Stomach (tissue), 9 donors: ENCODE data around the gene CTRL. TPM values are rescaled to one million over a fixed set of nuclear protein-coding genes. Genes with fewer than 3 reads are reported as not detected.

Experiments
- DNase-seq, 2 donors: peaks; one replicate each; pipeline versions ENCODE4 v3.0.0 to v3.0.0-alpha.2; 2013 to 2019
- H3K27ac ChIP-seq, 5 donors: fragments of 200-600 bp in 4 of 5; sonication (generic) in 4 of 5; one replicate each; pipeline ENCODE4 v1.5.1; 2013 to 2019; ENCODE audit warnings: mild to moderate bottlenecking in 1 of 5, moderate library complexity in 1 of 5
- H3K27me3 ChIP-seq, 3 donors: fragments of 200-600 bp; sonication (generic); one replicate each; pipeline ENCODE4 v1.5.1; 2017 to 2019; ENCODE audit warnings: mixed run types in 1 of 3
- H3K36me3 ChIP-seq, 4 donors: fragments of 200-600 bp; sonication (generic); 1 replicate in 3 of 4; 2 replicates in 1 of 4; pipeline ENCODE4 v1.5.1; 2016 to 2019
- H3K4me1 ChIP-seq, 4 donors: fragments of 200-600 bp; sonication (generic); one replicate each; pipeline ENCODE4 v1.5.1; 2016 to 2019
- H3K4me3 ChIP-seq, 4 donors: fragments of 200-600 bp; sonication (generic) in 3 of 4; one replicate each; pipeline ENCODE4 v1.5.1; 2016 to 2019; ENCODE audit warnings: mild to moderate bottlenecking in 1 of 4
- H3K9me3 ChIP-seq, 4 donors: fragments of 200-600 bp; sonication (generic); one replicate each; pipeline ENCODE4 v1.5.1; 2016 to 2019
- EP300 ChIP-seq: sonication (generic); formaldehyde crosslinking; IDR thresholded peaks from one replicate; pipeline ENCODE4 v1.6.1; 2017; ENCODE audit warnings: antibody characterized with exemption
- POLR2A ChIP-seq, 4 donors: fragments of 450-650 bp; IDR thresholded peaks; one replicate each; pipeline ENCODE4 v1.6.1; 2016; ENCODE audit warnings: antibody characterized with exemption in 4 of 4, control low read depth in 2 of 4, mild to moderate bottlenecking in 1 of 4, moderate library complexity in 1 of 4
- POLR2AphosphoS5 ChIP-seq, 3 donors: sonication (generic); formaldehyde crosslinking; IDR thresholded peaks; one replicate each; pipeline ENCODE4 v1.6.1; 2016; ENCODE audit warnings: antibody characterized with exemption in 3 of 3
- WGBS, 5 donors: extraction: QIAGEN DNeasy Blood & Tissue Kit in 3 of 5; methylation state at CpG; one replicate each; pipeline versions ENCODE4 v1.1.5 to v1.1.7; 2013 to 2018; 5-methylcytosine and 5-hydroxymethylcytosine counted together
- intact Hi-C: fragments of 100-400 bp; cut with DNase I; formaldehyde crosslinking; loops from one replicate; pipeline ENCODE4 v1.15.1; 2023; ENCODE audit warnings: low total_unique reads
- polyA plus RNA-seq, 3 donors: library from polyadenylated mRNA; stranded (reverse); fragments of 200-250 nt; gene quantifications; one replicate each; pipeline ENCODE4 v1.2.3, GENCODE V29; 2013
- total RNA-seq, 5 donors: library from RNA; depleted of rRNA; stranded (reverse); fragments of >200 nt; gene quantifications; one replicate each; pipeline versions ENCODE4 v1.1.0 to v1.2.3, GENCODE V29; 2014 to 2016
- TF ChIP-seq, protein P1 (sequence below), 7 experiments: fragments of 450-650 bp in 4 of 7; fragments of 200-600 bp in 3 of 7; sonication (generic) in 3 of 7; IDR thresholded peaks; one replicate each; pipeline ENCODE4 v1.5.1; 2016 to 2019; ENCODE audit warnings: antibody characterized with exemption in 7 of 7, control low read depth in 2 of 7, mild to moderate bottlenecking in 1 of 7
- donor health status: healthy with polysubstance abuse.
- donor health status: Bipolar disorder and iron deficiency.
- donor health status: healthy.

The CTRL gene
- total and polyA plus RNA-seq, 8 donors, result 0.37 to 11.0 (median 2.1) TPM; not detected in 1

DNA sequence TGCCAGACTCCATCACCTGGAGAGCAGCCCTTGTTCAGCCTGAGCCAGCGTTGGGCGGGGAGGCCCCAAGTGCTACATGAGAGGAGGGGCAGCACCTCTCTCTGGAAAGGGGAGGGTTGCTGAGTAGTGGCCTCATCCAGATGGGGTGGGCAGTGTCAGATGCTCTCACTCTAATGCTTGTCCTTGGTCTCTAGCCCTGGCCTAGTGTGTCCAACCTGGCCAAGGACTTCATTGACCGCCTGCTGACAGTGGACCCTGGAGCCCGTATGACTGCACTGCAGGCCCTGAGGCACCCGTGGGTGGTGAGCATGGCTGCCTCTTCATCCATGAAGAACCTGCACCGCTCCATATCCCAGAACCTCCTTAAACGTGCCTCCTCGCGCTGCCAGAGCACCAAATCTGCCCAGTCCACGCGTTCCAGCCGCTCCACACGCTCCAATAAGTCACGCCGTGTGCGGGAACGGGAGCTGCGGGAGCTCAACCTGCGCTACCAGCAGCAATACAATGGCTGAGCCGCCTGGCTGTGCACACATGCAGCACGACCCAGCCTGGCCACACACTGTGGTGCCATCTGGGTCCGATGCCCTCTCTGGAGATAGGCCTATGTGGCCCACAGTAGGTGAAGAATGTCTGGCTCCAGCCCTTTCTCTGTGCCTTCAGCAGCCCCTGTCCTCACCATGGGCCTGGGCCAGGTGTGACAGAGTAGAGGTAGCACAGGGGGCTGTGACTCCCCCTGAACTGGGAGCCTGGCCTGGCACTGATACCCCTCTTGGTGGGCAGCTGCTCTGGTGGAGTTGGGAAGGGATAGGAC lies 4.3 kb downstream of the CTRL start:
- no peaks in the 10 kb centered on the region for H3K27me3 ChIP-seq
- WGBS, 5 donors, result 85 to 100% (median 90%) methylated on average over 1 to 22 of the region's 22 CpGs
- H3K36me3 ChIP-seq, result peaks cover 19 to 81% (median 72%) of the 10 kb centered on the region in 4 donors
- H3K4me3 ChIP-seq, result no peak overlapping the region
- no peaks in the 10 kb centered on the region for H3K9me3 ChIP-seq
- intact Hi-C loops, result loop anchor here (5.0 kb wide), 1 partner anchor 45 kb away; the partner anchor contains the start of gene NRN1L
- DNase-seq, result no peak
- TF ChIP-seq POLR2A (IDR thresholded peaks at IDR 0.05), result no peak
- TF ChIP-seq POLR2AphosphoS5 (IDR thresholded peaks at IDR 0.05), result no peak
- TF ChIP-seq, protein P1, sequence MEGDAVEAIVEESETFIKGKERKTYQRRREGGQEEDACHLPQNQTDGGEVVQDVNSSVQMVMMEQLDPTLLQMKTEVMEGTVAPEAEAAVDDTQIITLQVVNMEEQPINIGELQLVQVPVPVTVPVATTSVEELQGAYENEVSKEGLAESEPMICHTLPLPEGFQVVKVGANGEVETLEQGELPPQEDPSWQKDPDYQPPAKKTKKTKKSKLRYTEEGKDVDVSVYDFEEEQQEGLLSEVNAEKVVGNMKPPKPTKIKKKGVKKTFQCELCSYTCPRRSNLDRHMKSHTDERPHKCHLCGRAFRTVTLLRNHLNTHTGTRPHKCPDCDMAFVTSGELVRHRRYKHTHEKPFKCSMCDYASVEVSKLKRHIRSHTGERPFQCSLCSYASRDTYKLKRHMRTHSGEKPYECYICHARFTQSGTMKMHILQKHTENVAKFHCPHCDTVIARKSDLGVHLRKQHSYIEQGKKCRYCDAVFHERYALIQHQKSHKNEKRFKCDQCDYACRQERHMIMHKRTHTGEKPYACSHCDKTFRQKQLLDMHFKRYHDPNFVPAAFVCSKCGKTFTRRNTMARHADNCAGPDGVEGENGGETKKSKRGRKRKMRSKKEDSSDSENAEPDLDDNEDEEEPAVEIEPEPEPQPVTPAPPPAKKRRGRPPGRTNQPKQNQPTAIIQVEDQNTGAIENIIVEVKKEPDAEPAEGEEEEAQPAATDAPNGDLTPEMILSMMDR (IDR thresholded peaks at IDR 0.05), result no peak
- no peak for TF ChIP-seq EP300
- H3K27ac ChIP-seq, result peak overlapping the region in 2 of 5 donors; percentile 49 to 52
- H3K4me1 ChIP-seq, result peaks cover 12 to 38% (median 18%) of the 10 kb centered on the region in 4 donors

DNA sequence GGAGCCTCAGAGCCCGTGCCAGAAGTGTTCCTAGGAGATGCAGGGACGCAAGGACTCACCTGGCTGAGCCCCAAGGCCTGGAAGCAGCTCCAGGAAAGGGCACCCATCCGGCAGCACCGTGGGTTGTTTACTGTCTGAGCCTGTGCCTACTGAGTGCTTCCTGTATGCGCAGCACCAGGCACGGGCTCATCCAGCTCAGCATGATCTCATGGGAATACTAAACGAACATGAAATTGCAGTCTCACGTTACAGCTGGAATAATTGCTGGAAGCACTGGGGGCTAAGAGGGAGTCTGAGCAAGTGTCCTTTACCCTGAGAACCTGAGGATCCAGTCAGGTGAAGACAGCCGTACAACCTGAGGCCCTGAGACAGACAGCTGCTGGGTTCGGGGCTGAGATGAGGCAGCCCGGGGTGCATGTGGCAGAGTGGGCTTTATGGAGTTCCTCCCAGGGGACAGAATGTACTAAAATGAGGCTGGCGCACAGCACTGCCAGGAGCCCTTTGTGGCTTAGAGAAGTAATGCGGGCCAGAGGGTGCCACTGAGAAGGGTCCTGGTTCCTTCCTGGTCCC lies 5.4 kb downstream of the CTRL start:
- Histone ChIP-seq H3K36me3 (peaks cover 22 to 77% (median 64%) of the 10 kb centered on the region in 4 donors), H3K27ac (peak overlapping the region in 4 of 5 donors; percentile 49 to 59 (median 55)), H3K4me1 (peaks cover 12 to 46% (median 18%) of the 10 kb centered on the region in 4 donors), H3K9me3 (no peaks in the 10 kb centered on the region), H3K27me3 (no peaks in the 10 kb centered on the region), H3K4me3 (no peak overlapping the region)
- WGBS, 5 donors, result 39 to 57% (median 48%) methylated on average over 12 to 13 of the region's 13 CpGs
- TF ChIP-seq POLR2A (IDR thresholded peaks at IDR 0.05) (no peak), EP300 (no peak), POLR2AphosphoS5 (IDR thresholded peaks at IDR 0.05) (peak in 1 of 3 donors; percentile 36)
- TF ChIP-seq, protein P1 (IDR thresholded peaks at IDR 0.05), result no peak
- intact Hi-C loops, result loop anchor here (5.0 kb wide), 1 partner anchor 44 kb away; the partner anchor contains the start of gene NRN1L
- peak in 1 of 2 donors; percentile 63 for DNase-seq

DNA sequence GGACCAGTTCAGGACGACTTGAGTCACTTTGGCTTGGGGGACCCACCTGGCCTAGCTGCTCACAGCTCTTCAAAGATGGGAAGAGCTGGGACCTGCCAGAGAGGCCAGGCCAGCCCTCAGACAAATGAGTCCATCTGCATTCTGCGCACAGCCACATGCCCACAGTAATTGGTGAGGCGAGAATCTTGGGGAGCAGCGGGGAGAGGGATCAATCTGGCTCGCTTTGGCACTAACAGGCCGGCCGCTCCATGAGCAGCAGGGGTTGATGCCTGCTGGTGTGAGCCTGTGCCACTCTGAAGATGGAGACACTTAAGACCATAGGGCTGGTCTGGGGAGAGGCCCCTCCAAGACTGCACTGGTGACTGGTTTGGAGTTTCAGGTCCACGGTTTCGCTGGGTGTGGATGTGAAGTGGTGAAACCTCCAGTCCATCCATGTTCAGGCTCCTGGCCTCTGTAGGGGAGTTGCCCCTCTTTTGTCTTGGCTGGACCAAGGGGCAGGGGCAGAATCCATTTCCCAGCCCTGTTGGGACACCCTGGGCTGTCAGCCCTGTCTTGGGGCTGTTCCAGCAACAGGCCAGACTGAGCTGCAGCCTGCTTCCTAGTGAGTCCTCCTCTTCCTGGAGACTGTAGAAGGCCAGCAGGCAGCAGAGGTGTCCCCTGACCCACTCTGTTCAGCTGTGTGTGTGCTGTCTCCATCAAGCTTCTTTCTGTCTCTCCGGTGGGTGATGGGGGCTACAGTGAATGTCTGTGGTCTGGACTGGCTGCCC lies 7.3 kb downstream of the CTRL start:
- Histone ChIP-seq H3K4me1 (peaks cover 12 to 46% (median 18%) of the 10 kb centered on the region in 4 donors), H3K27ac (no peak overlapping the region), H3K27me3 (no peaks in the 10 kb centered on the region), H3K36me3 (peaks cover 20 to 69% (median 52%) of the 10 kb centered on the region in 4 donors), H3K4me3 (no peak overlapping the region), H3K9me3 (no peaks in the 10 kb centered on the region)
- intact Hi-C loops, result no loop called here
- no peak for TF ChIP-seq POLR2AphosphoS5 (IDR thresholded peaks at IDR 0.05)
- no peak for TF ChIP-seq EP300
- TF ChIP-seq, protein P1 (IDR thresholded peaks at IDR 0.05), result no peak
- TF ChIP-seq POLR2A (IDR thresholded peaks at IDR 0.05), result no peak
- no peak for DNase-seq
- WGBS, 5 donors, result 80 to 95% (median 94%) methylated on average over 10 of the region's 10 CpGs
